HCT116 (cell line): Measurements from ENCODE around the gene NAB1. TPM values are rescaled to one million over a fixed set of nuclear protein-coding genes. Genes with fewer than 3 reads are reported as not detected.

ENCODE experiments used
- ATAC-seq: fragments of 200-7000 bp; cut with Tn5 transposase; 2 replicates; pipeline ENCODE4 v1.9.1; 2020; ENCODE audit warnings: mild to moderate bottlenecking, moderate library complexity
- BruUV-seq: library from RNA; stranded (reverse); fragments of 400-500 nt; replicated peaks from 2 replicates; lab custom pipeline; 2021; lab: Mats Ljungman, UMichigan
- CTCF ChIA-PET: fragments of 300-600 bp; sonication (Branson Sonifier 250); formaldehyde crosslinking; loops from one replicate; lab custom pipeline; 2021; ENCODE audit warnings: antibody characterized with exemption; lab: Charles Lee
- POLR2A ChIA-PET: fragments of 300-600, 350-600 bp; sonication (Branson Sonifier 250); formaldehyde crosslinking; loops from one replicate; lab custom pipeline; 2021; ENCODE audit warnings: antibody characterized with exemption; lab: Charles Lee
- RAD21 ChIA-PET, 2 experiments: fragments of 300-600 bp; sonication (Branson Sonifier 250); formaldehyde crosslinking; loops; one replicate each; lab custom pipeline; 2023; ENCODE audit warnings: low total read pairs in 2 of 2; ENCODE audit not compliant: uncharacterized antibody in 2 of 2, unreplicated experiment in 2 of 2, low non-redundant PET in 1 of 2; lab: Charles Lee
- DNase-seq: peaks from one replicate; pipeline ENCODE4 v3.0.0-alpha.2; 2010; ENCODE audit warnings: low read depth, low spot score
- H2AFZ ChIP-seq: fragments of 200-600 bp; shearing (Covaris generic), sonication (generic); 2 replicates; pipeline ENCODE4 v1.6.1; 2017; ENCODE audit warnings: low read depth, mixed run types, mixed read lengths, antibody characterized with exemption, low read length; ENCODE audit not compliant: poor library complexity, severe bottlenecking
- H3K27ac ChIP-seq: 2 replicates; pipeline ENCODE4 v1.5.1; 2012; ENCODE audit warnings: low read depth, low read length
- H3K27me3 ChIP-seq: fragments of 200-600 bp; sonication (generic); 2 replicates; pipeline ENCODE4 v1.6.1; 2016; ENCODE audit warnings: mixed run types, low read length, mixed read lengths; ENCODE audit not compliant: insufficient read depth
- H3K36me3 ChIP-seq, 2 experiments: fragments of 200-500 bp in 1 of 2; fragments of 200-600 bp in 1 of 2; sonication (Bioruptor generic) in 1 of 2; sonication (generic) in 1 of 2; 2 replicates each; pipeline versions ENCODE4 v1.5.1 to v1.6.1; 2014 to 2016; ENCODE audit warnings: low read length in 2 of 2, inconsistent platforms in 1 of 2, mixed read lengths in 1 of 2, mixed run types in 1 of 2; ENCODE audit not compliant: insufficient read depth in 2 of 2, control insufficient read depth in 1 of 2
- H3K4me1 ChIP-seq, 2 experiments: fragments of 200-600 bp in 1 of 2; sonication (generic) in 1 of 2; 2 replicates each; pipeline versions ENCODE4 v1.5.1 to v1.6.1; 2012 to 2017; ENCODE audit warnings: low read length in 2 of 2, inconsistent platforms in 1 of 2, mild to moderate bottlenecking in 1 of 2, mixed read lengths in 1 of 2, mixed run types in 1 of 2, moderate library complexity in 1 of 2; ENCODE audit not compliant: insufficient read depth in 2 of 2, control insufficient read depth in 1 of 2
- H3K4me2 ChIP-seq: fragments of 200-600 bp; sonication (generic); 2 replicates; pipeline ENCODE4 v1.6.1; 2017; ENCODE audit warnings: mixed run types, low read length, mixed read lengths
- H3K4me3 ChIP-seq, 2 experiments: fragments of 200-600 bp in 1 of 2; sonication (generic) in 1 of 2; replicated peaks in 1 of 2; 2 replicates each; pipeline ENCODE4 v1.5.1; 2011 to 2016; ENCODE audit warnings: low read length in 2 of 2, control low read depth in 1 of 2, low read depth in 1 of 2, mild to moderate bottlenecking in 1 of 2, mixed read lengths in 1 of 2, mixed run types in 1 of 2
- H3K79me2 ChIP-seq: fragments of 200-600 bp; sonication (generic); 2 replicates; pipeline ENCODE4 v1.6.1; 2017; ENCODE audit warnings: mild to moderate bottlenecking, mixed run types, low read length, moderate library complexity, mixed read lengths; ENCODE audit not compliant: insufficient read depth
- H3K9ac ChIP-seq: fragments of 200-600 bp; sonication (generic); 2 replicates; pipeline ENCODE4 v1.6.1; 2016; ENCODE audit warnings: low read length, mixed read lengths
- H3K9me2 ChIP-seq: fragments of 200-600 bp; sonication (generic), shearing (Covaris generic); 2 replicates; pipeline ENCODE4 v1.6.1; 2017; ENCODE audit warnings: mixed run types, mild to moderate bottlenecking, moderate library complexity; ENCODE audit not compliant: insufficient read depth
- H3K9me3 ChIP-seq, 2 experiments: fragments of 200-500 bp in 1 of 2; fragments of 200-600 bp in 1 of 2; sonication (Bioruptor generic) in 1 of 2; sonication (generic) in 1 of 2; 2 replicates each; pipeline ENCODE4 v1.6.1; 2014 to 2017; ENCODE audit warnings: low read length in 2 of 2, mixed read lengths in 2 of 2, inconsistent platforms in 1 of 2, low read depth in 1 of 2, mild to moderate bottlenecking in 1 of 2, mixed run types in 1 of 2, moderate library complexity in 1 of 2; ENCODE audit not compliant: control insufficient read depth in 1 of 2, insufficient read depth in 1 of 2
- H4K20me1 ChIP-seq: fragments of 200-600 bp; sonication (generic), shearing (Covaris generic); 2 replicates; pipeline ENCODE4 v1.6.1; 2017; ENCODE audit warnings: mixed run types, mild to moderate bottlenecking, moderate library complexity; ENCODE audit not compliant: insufficient read depth
- CBX3 ChIP-seq: IDR thresholded peaks from 2 replicates; pipeline ENCODE4 v1.6.1; 2012; ENCODE audit warnings: low read depth
- EZH2 ChIP-seq: fragments of 200-600 bp; sonication (generic); IDR thresholded peaks from 2 replicates; pipeline ENCODE4 v1.6.1; 2017; ENCODE audit warnings: antibody characterized with exemption, mixed run types
- RAD21 ChIP-seq: IDR thresholded peaks from 2 replicates; pipeline ENCODE4 v1.6.1; 2012; ENCODE audit warnings: low read depth, mild to moderate bottlenecking
- SIN3A ChIP-seq: IDR thresholded peaks from 2 replicates; pipeline ENCODE4 v1.6.1; 2012; ENCODE audit warnings: low read depth
- YY1 ChIP-seq: IDR thresholded peaks from 2 replicates; pipeline ENCODE4 v1.6.1; 2011; ENCODE audit warnings: low read length, low read depth, moderate library complexity, mild to moderate bottlenecking; ENCODE audit not compliant: insufficient replicate concordance; ENCODE audit errors: extremely low read depth
- ZBTB33 ChIP-seq: IDR thresholded peaks from 2 replicates; pipeline ENCODE4 v1.6.1; 2011; ENCODE audit warnings: mild to moderate bottlenecking, low read length, moderate library complexity; ENCODE audit not compliant: insufficient replicate concordance; ENCODE audit errors: extremely low read depth
- ZNF274 ChIP-seq: fragments of 200-500 bp; sonication (Bioruptor generic); IDR thresholded peaks from 2 replicates; pipeline ENCODE4 v1.6.1; 2014; ENCODE audit warnings: mild to moderate bottlenecking, low read depth, low read length, inconsistent platforms
- intact Hi-C: fragments of 100-400 bp; cut with micrococcal nuclease; formaldehyde crosslinking; loops from 2 replicates; pipeline ENCODE4 v1.10.0; 2022
- total RNA-seq: library from RNA; stranded (reverse); gene quantifications from one replicate; pipeline ENCODE4 v1.2.1, GENCODE V29; 2021; ENCODE audit not compliant: unreplicated experiment
- TF ChIP-seq, protein P1 (sequence below): IDR thresholded peaks from 2 replicates; pipeline ENCODE4 v1.6.1; 2012; ENCODE audit warnings: low read depth
- TF ChIP-seq, protein P2 (sequence below): IDR thresholded peaks from 2 replicates; pipeline ENCODE4 v1.6.1; 2012

Gene NAB1
- total RNA-seq, 1 experiment from 2014 or later, result 43.8 TPM

GRCh38 chr2:190668892-190669291 is 20.0 kb downstream of the NAB1 start:
- DNase-seq, result no peak
- Histone ChIP-seq H3K9me2 (no peaks in the 10 kb centered on the region), H4K20me1 (no peaks in the 10 kb centered on the region), H3K36me3 (peaks cover 4% of the 10 kb centered on the region in 2 experiments; a peak in 2 of 4 replicates), H3K4me2 (no peak overlapping the region), H3K9me3 (no peaks in the 10 kb centered on the region), H3K79me2 (peaks cover 46% of the 10 kb centered on the region), H3K4me1 (no peaks in the 10 kb centered on the region), H3K9ac (no peak overlapping the region), H3K27ac (no peak overlapping the region), H3K27me3 (no peaks in the 10 kb centered on the region), H2AFZ (no peak overlapping the region), H3K4me3 (no peak overlapping the region)
- ATAC-seq, result no peak
- TF ChIP-seq, protein P1, sequence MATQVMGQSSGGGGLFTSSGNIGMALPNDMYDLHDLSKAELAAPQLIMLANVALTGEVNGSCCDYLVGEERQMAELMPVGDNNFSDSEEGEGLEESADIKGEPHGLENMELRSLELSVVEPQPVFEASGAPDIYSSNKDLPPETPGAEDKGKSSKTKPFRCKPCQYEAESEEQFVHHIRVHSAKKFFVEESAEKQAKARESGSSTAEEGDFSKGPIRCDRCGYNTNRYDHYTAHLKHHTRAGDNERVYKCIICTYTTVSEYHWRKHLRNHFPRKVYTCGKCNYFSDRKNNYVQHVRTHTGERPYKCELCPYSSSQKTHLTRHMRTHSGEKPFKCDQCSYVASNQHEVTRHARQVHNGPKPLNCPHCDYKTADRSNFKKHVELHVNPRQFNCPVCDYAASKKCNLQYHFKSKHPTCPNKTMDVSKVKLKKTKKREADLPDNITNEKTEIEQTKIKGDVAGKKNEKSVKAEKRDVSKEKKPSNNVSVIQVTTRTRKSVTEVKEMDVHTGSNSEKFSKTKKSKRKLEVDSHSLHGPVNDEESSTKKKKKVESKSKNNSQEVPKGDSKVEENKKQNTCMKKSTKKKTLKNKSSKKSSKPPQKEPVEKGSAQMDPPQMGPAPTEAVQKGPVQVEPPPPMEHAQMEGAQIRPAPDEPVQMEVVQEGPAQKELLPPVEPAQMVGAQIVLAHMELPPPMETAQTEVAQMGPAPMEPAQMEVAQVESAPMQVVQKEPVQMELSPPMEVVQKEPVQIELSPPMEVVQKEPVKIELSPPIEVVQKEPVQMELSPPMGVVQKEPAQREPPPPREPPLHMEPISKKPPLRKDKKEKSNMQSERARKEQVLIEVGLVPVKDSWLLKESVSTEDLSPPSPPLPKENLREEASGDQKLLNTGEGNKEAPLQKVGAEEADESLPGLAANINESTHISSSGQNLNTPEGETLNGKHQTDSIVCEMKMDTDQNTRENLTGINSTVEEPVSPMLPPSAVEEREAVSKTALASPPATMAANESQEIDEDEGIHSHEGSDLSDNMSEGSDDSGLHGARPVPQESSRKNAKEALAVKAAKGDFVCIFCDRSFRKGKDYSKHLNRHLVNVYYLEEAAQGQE, result no peak
- 0 out of 2 replicates have a peak, but pooled peaks have one; percentile 6 for TF ChIP-seq RAD21
- ChIA-PET POLR2A (no interaction called here), RAD21 (no interaction called here), CTCF (no interaction called here)
- no TSS peak for BruUV-seq
- intact Hi-C loops, result no loop called here

DNA sequence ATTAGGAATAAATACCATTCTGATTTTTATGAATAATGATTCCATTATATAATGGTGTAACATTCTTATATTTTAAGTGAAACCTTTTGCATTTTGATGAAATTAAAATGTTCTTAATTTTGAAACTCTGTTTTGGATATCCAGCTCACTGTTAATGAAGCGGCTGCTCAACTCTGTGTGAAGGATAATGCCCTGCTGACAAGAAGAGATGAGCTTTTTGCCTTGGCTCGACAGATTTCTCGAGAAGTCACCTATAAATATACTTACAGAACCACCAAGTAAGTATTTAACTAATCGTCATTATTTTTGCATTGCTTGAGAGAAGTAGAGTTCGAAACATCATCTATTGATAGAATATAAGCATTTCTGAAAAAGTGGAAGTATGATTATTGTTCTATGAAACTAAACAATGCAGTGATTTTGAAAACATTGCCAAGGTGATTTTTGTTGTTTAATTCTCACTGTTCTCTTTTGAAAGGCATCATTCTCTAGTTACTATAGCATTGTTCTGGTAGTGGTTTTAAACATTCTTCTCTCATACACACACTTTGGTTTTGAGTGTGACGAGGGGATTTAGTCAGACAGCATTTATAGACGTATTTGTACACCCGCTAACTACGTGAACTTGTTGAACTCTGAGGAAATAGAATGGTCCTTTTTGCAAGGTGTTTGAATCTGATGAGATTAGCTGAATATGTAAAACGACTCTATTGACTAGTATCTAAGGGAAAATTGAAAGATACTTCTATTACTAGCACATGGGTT is 21.5 kb downstream of the NAB1 start:
- intact Hi-C loops, result no loop called here
- DNase-seq (no peak), ATAC-seq (no peak)
- no peaks in the 10 kb centered on the region for H4K20me1 ChIP-seq
- ChIA-PET RAD21 (no interaction called here), CTCF (interaction anchor here (0.8 kb wide), 1 partner anchor 10 kb away, joined by 3 read pairs; no protein-coding TSS in a partner anchor), POLR2A (no interaction called here)
- H3K4me3 ChIP-seq, result no peak overlapping the region
- BruUV-seq, result no TSS peak
- no peak overlapping the region for H3K4me2 ChIP-seq
- no peak overlapping the region for H3K9ac ChIP-seq
- H3K27ac ChIP-seq, result no peak overlapping the region
- no peak overlapping the region for H2AFZ ChIP-seq
- H3K4me1 ChIP-seq, result no peaks in the 10 kb centered on the region
- H3K9me2 ChIP-seq, result no peaks in the 10 kb centered on the region
- H3K9me3 ChIP-seq, result no peaks in the 10 kb centered on the region
- H3K79me2 ChIP-seq, result peaks cover 32% of the 10 kb centered on the region
- peaks cover 4 to 5% of the 10 kb centered on the region in 2 experiments; a peak in 2 of 4 replicates for H3K36me3 ChIP-seq
- no peaks in the 10 kb centered on the region for H3K27me3 ChIP-seq
- TF ChIP-seq, protein P2, sequence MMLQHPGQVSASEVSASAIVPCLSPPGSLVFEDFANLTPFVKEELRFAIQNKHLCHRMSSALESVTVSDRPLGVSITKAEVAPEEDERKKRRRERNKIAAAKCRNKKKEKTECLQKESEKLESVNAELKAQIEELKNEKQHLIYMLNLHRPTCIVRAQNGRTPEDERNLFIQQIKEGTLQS, result no peak
- TF ChIP-seq SIN3A, result no peak
- TF ChIP-seq EZH2, result no peak
- TF ChIP-seq ZNF274, result no peak
- no peak for TF ChIP-seq CBX3
- TF ChIP-seq YY1, result no peak
- TF ChIP-seq ZBTB33, result no peak
